Measurements from ENCODE around the gene PPIL4. TPM values are rescaled to one million over a fixed set of nuclear protein-coding genes. Genes with fewer than 3 reads are reported as not detected.

Gene PPIL4
- total and polyA plus RNA-seq, 2 experiments from 2014 or later, result 35.1 to 47.3 TPM

DNA sequence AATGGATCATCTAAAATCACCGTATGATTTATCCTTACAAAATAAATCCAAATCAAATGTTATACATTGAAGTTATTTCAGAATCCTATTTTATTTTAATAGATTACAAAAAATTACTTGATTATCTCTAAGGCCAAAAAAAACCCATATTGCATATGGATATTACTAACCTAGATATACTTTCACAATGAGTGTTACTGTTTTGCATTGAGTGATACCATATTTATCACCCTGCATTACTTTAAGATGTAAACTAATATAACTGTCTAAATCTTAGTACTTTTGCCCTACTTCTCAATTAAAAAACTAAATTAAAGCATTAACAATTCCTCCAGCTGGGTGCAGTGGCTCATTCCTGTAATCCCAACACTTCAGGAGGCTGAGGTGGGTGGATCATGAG, 11.1 kb downstream of the PPIL4 start:
- TF ChIP-seq, protein P1, sequence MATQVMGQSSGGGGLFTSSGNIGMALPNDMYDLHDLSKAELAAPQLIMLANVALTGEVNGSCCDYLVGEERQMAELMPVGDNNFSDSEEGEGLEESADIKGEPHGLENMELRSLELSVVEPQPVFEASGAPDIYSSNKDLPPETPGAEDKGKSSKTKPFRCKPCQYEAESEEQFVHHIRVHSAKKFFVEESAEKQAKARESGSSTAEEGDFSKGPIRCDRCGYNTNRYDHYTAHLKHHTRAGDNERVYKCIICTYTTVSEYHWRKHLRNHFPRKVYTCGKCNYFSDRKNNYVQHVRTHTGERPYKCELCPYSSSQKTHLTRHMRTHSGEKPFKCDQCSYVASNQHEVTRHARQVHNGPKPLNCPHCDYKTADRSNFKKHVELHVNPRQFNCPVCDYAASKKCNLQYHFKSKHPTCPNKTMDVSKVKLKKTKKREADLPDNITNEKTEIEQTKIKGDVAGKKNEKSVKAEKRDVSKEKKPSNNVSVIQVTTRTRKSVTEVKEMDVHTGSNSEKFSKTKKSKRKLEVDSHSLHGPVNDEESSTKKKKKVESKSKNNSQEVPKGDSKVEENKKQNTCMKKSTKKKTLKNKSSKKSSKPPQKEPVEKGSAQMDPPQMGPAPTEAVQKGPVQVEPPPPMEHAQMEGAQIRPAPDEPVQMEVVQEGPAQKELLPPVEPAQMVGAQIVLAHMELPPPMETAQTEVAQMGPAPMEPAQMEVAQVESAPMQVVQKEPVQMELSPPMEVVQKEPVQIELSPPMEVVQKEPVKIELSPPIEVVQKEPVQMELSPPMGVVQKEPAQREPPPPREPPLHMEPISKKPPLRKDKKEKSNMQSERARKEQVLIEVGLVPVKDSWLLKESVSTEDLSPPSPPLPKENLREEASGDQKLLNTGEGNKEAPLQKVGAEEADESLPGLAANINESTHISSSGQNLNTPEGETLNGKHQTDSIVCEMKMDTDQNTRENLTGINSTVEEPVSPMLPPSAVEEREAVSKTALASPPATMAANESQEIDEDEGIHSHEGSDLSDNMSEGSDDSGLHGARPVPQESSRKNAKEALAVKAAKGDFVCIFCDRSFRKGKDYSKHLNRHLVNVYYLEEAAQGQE (IDR thresholded peaks at IDR 0.05; ENCODE audit: unreplicated experiment), result no peak
- TF ChIP-seq STAT1 (IDR thresholded peaks at IDR 0.05; ENCODE audit: unreplicated experiment), result no peak
- TF ChIP-seq, protein P2, sequence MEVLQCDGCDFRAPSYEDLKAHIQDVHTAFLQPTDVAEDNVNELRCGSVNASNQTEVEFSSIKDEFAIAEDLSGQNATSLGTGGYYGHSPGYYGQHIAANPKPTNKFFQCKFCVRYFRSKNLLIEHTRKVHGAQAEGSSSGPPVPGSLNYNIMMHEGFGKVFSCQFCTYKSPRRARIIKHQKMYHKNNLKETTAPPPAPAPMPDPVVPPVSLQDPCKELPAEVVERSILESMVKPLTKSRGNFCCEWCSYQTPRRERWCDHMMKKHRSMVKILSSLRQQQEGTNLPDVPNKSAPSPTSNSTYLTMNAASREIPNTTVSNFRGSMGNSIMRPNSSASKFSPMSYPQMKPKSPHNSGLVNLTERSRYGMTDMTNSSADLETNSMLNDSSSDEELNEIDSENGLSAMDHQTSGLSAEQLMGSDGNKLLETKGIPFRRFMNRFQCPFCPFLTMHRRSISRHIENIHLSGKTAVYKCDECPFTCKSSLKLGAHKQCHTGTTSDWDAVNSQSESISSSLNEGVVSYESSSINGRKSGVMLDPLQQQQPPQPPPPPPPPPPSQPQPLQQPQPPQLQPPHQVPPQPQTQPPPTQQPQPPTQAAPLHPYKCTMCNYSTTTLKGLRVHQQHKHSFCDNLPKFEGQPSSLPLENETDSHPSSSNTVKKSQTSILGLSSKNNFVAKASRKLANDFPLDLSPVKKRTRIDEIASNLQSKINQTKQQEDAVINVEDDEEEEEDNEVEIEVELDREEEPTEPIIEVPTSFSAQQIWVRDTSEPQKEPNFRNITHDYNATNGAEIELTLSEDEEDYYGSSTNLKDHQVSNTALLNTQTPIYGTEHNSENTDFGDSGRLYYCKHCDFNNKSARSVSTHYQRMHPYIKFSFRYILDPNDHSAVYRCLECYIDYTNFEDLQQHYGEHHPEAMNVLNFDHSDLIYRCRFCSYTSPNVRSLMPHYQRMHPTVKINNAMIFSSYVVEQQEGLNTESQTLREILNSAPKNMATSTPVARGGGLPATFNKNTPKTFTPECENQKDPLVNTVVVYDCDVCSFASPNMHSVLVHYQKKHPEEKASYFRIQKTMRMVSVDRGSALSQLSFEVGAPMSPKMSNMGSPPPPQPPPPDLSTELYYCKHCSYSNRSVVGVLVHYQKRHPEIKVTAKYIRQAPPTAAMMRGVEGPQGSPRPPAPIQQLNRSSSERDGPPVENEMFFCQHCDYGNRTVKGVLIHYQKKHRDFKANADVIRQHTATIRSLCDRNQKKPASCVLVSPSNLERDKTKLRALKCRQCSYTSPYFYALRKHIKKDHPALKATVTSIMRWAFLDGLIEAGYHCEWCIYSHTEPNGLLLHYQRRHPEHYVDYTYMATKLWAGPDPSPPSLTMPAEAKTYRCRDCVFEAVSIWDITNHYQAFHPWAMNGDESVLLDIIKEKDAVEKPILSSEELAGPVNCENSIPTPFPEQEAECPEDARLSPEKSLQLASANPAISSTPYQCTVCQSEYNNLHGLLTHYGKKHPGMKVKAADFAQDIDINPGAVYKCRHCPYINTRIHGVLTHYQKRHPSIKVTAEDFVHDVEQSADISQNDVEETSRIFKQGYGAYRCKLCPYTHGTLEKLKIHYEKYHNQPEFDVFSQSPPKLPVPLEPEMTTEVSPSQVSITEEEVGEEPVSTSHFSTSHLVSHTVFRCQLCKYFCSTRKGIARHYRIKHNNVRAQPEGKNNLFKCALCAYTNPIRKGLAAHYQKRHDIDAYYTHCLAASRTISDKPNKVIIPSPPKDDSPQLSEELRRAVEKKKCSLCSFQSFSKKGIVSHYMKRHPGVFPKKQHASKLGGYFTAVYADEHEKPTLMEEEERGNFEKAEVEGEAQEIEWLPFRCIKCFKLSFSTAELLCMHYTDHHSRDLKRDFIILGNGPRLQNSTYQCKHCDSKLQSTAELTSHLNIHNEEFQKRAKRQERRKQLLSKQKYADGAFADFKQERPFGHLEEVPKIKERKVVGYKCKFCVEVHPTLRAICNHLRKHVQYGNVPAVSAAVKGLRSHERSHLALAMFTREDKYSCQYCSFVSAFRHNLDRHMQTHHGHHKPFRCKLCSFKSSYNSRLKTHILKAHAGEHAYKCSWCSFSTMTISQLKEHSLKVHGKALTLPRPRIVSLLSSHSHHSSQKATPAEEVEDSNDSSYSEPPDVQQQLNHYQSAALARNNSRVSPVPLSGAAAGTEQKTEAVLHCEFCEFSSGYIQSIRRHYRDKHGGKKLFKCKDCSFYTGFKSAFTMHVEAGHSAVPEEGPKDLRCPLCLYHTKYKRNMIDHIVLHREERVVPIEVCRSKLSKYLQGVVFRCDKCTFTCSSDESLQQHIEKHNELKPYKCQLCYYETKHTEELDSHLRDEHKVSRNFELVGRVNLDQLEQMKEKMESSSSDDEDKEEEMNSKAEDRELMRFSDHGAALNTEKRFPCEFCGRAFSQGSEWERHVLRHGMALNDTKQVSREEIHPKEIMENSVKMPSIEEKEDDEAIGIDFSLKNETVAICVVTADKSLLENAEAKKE (CRISPR knock-in tag; IDR thresholded peaks at IDR 0.05), result no peak
- TF ChIP-seq, protein P3, sequence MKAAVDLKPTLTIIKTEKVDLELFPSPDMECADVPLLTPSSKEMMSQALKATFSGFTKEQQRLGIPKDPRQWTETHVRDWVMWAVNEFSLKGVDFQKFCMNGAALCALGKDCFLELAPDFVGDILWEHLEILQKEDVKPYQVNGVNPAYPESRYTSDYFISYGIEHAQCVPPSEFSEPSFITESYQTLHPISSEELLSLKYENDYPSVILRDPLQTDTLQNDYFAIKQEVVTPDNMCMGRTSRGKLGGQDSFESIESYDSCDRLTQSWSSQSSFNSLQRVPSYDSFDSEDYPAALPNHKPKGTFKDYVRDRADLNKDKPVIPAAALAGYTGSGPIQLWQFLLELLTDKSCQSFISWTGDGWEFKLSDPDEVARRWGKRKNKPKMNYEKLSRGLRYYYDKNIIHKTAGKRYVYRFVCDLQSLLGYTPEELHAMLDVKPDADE (IDR thresholded peaks at IDR 0.05), result no peak
- no peak for TF ChIP-seq POLR2AphosphoS5 (IDR thresholded peaks at IDR 0.05; ENCODE audit: low read depth)
- TF ChIP-seq ZNF114 (CRISPR knock-in tag; IDR thresholded peaks at IDR 0.05), result no peak
- no peak for TF ChIP-seq EZH2 (IDR thresholded peaks at IDR 0.05; ENCODE audit: low read depth, unreplicated experiment)
- TF ChIP-seq JUNB (IDR thresholded peaks at IDR 0.05; ENCODE audit: unreplicated experiment), result no peak
- TF ChIP-seq NANOG (IDR thresholded peaks at IDR 0.05; ENCODE audit: borderline replicate concordance), result no peak
- TF ChIP-seq CREB1 (CRISPR knock-in tag; IDR thresholded peaks at IDR 0.05; ENCODE audit: low read depth), result no peak
- no peaks in the 10 kb centered on the region for H3K9me3 Mint-ChIP-seq
- no peak for ATAC-seq
- Histone ChIP-seq H3K27ac (ENCODE audit: low read depth) (no peak overlapping the region), H3K4me3 (no peak overlapping the region), H3K79me2 (replicated peaks; ENCODE audit: insufficient read depth) (peaks cover 6% of the 10 kb centered on the region; the same call in 1 of the 2 replicates), H3F3A (replicated peaks; ENCODE audit: low read depth) (no peaks in the 10 kb centered on the region), H3K4me1 (ENCODE audit: insufficient read depth) (no peaks in the 10 kb centered on the region), H4K20me1 (replicated peaks; ENCODE audit: insufficient read depth) (no peaks in the 10 kb centered on the region), H3K9me2 (ENCODE audit: insufficient read depth) (no peaks in the 10 kb centered on the region), H3K27me3 (ENCODE audit: insufficient read depth) (no peaks in the 10 kb centered on the region), H3K4me2 (no peak overlapping the region), H2AFZ (no peak overlapping the region), H3K36me3 (ENCODE audit: insufficient read depth) (peaks cover 53% of the 10 kb centered on the region)
- no peaks in the 10 kb centered on the region for H3K4me1 Mint-ChIP-seq
- no peak overlapping the region for H3K4me3 Mint-ChIP-seq
- no peak overlapping the region for H3K27ac Mint-ChIP-seq
- H3K36me3 Mint-ChIP-seq (ENCODE audit: low read depth), result peaks cover 56% of the 10 kb centered on the region
- peaks cover under 1% of the 10 kb centered on the region for H3K27me3 Mint-ChIP-seq (ENCODE audit: insufficient read depth, low read depth, poor library complexity)
- DNase-seq (ENCODE audit: low spot score), result no peak

Measured in GM23338 (cell line).